Suprapubic skin (tissue), 4 donors: Measurements from ENCODE around the gene NBEA. TPM values are rescaled to one million over a fixed set of nuclear protein-coding genes. Genes with fewer than 3 reads are reported as not detected.

Experiments
- DNase-seq, 2 donors: peaks; one replicate each; pipeline ENCODE4 v3.0.0-alpha.2; 2019; ENCODE audit warnings: low spot score in 2 of 2
- H3K27ac ChIP-seq: fragments of 200-600 bp; sonication (generic); one replicate; pipeline ENCODE4 v1.5.1; 2019
- H3K27me3 ChIP-seq: fragments of 200-600 bp; sonication (generic); one replicate; pipeline ENCODE4 v1.5.1; 2019
- H3K36me3 ChIP-seq: fragments of 200-600 bp; sonication (generic); one replicate; pipeline ENCODE4 v1.5.1; 2019
- H3K4me1 ChIP-seq: fragments of 200-600 bp; sonication (generic); one replicate; pipeline ENCODE4 v1.5.1; 2019
- H3K4me3 ChIP-seq: fragments of 200-600 bp; sonication (generic); one replicate; pipeline ENCODE4 v1.5.1; 2019; ENCODE audit warnings: mild to moderate bottlenecking
- H3K9me3 ChIP-seq: fragments of 200-600 bp; sonication (generic); one replicate; pipeline ENCODE4 v1.5.1; 2019
- EP300 ChIP-seq: sonication (generic); formaldehyde crosslinking; IDR thresholded peaks from one replicate; pipeline ENCODE4 v1.6.1; 2017; ENCODE audit warnings: antibody characterized with exemption
- POLR2A ChIP-seq, 2 donors: fragments of 450-650 bp; IDR thresholded peaks; one replicate each; pipeline ENCODE4 v1.6.1; 2017; ENCODE audit warnings: antibody characterized with exemption in 2 of 2, mild to moderate bottlenecking in 2 of 2, moderate library complexity in 2 of 2
- POLR2AphosphoS5 ChIP-seq, 3 donors: sonication (generic); formaldehyde crosslinking; IDR thresholded peaks; one replicate each; pipeline ENCODE4 v1.6.1; 2017; ENCODE audit warnings: antibody characterized with exemption in 3 of 3
- WGBS: methylation state at CpG from one replicate; pipeline ENCODE4 v1.1.5; 2018; 5-methylcytosine and 5-hydroxymethylcytosine counted together
- total RNA-seq, 4 donors: library from RNA; depleted of rRNA; stranded (reverse); fragments of >200 nt; gene quantifications; one replicate each; pipeline ENCODE4 v1.1.0, GENCODE V29; 2016
- TF ChIP-seq, protein P1 (sequence below), 2 donors: fragments of 200-600 bp in 1 of 2; fragments of 450-650 bp in 1 of 2; sonication (generic) in 1 of 2; IDR thresholded peaks; one replicate each; pipeline ENCODE4 v1.5.1; 2016 to 2019; ENCODE audit warnings: antibody characterized with exemption in 2 of 2, mild to moderate bottlenecking in 1 of 2, moderate library complexity in 1 of 2

NBEA gene
- total RNA-seq, 4 donors from 2014 or later = 3.1 to 9.7 (median 4.1) TPM

DNA sequence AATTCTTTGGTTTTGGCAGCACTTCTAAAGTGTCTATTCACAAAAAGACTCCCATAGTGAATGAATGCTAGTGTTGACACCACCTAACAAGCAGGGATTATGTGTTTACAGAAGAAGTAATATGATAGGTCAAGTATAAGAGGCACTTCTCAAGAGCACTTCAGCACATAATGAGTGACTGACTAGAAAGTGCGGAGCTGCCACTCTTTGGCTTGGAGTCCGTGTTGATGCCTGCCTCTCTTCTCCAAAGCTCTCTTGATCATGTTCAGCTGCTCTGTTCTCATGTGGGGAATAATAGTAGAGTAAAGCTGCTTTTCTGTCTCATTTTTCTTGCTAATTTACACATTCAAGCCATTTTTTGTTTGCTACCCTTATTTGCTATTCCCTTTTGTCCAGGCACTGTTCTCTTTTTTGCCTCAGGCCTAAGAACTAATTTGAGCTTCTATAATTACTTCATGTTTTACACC, 557.2 kb downstream of the NBEA start:
- no peaks in the 10 kb centered on the region for H3K36me3 ChIP-seq
- no peak overlapping the region for H3K27ac ChIP-seq
- no peaks in the 10 kb centered on the region for H3K27me3 ChIP-seq
- H3K9me3 ChIP-seq = no peaks in the 10 kb centered on the region
- no peaks in the 10 kb centered on the region for H3K4me1 ChIP-seq
- no peak for DNase-seq
- H3K4me3 ChIP-seq = no peak overlapping the region
- WGBS = 58% methylated on average over 2 of the region's 2 CpGs
- TF ChIP-seq EP300 (no peak), POLR2AphosphoS5 (IDR thresholded peaks at IDR 0.05) (no peak), POLR2A (IDR thresholded peaks at IDR 0.05) (no peak)
- TF ChIP-seq, protein P1, sequence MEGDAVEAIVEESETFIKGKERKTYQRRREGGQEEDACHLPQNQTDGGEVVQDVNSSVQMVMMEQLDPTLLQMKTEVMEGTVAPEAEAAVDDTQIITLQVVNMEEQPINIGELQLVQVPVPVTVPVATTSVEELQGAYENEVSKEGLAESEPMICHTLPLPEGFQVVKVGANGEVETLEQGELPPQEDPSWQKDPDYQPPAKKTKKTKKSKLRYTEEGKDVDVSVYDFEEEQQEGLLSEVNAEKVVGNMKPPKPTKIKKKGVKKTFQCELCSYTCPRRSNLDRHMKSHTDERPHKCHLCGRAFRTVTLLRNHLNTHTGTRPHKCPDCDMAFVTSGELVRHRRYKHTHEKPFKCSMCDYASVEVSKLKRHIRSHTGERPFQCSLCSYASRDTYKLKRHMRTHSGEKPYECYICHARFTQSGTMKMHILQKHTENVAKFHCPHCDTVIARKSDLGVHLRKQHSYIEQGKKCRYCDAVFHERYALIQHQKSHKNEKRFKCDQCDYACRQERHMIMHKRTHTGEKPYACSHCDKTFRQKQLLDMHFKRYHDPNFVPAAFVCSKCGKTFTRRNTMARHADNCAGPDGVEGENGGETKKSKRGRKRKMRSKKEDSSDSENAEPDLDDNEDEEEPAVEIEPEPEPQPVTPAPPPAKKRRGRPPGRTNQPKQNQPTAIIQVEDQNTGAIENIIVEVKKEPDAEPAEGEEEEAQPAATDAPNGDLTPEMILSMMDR (IDR thresholded peaks at IDR 0.05) = no peak

DNA sequence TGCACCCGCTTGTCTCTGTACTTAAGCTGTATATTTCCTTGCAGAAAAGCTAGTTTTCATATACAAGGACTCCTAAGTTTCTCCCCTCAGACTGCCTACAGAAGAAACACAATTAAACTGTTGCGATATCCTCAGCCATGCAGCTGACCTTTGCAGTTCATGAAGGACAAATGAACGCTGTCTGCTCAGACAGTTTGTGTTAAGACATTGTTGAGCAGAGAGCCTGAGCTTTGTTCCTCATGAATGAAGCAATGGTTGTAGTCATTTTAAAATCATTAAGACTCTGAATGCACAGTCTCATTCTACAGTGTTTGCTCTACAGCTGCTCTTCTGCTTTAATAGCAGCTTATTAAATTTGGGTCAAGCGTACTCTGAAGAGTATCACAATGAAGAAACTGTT, 557.6 kb downstream of the NBEA start:
- TF ChIP-seq POLR2AphosphoS5 (IDR thresholded peaks at IDR 0.05) (no peak), POLR2A (IDR thresholded peaks at IDR 0.05) (no peak), EP300 (no peak)
- TF ChIP-seq, protein P1 (IDR thresholded peaks at IDR 0.05) = no peak
- 56% methylated on average over 4 of the region's 4 CpGs for WGBS
- H3K27me3 ChIP-seq = no peaks in the 10 kb centered on the region
- DNase-seq = no peak
- H3K36me3 ChIP-seq = no peaks in the 10 kb centered on the region
- no peak overlapping the region for H3K27ac ChIP-seq
- H3K4me3 ChIP-seq = no peak overlapping the region
- H3K4me1 ChIP-seq = no peaks in the 10 kb centered on the region
- no peaks in the 10 kb centered on the region for H3K9me3 ChIP-seq

DNA sequence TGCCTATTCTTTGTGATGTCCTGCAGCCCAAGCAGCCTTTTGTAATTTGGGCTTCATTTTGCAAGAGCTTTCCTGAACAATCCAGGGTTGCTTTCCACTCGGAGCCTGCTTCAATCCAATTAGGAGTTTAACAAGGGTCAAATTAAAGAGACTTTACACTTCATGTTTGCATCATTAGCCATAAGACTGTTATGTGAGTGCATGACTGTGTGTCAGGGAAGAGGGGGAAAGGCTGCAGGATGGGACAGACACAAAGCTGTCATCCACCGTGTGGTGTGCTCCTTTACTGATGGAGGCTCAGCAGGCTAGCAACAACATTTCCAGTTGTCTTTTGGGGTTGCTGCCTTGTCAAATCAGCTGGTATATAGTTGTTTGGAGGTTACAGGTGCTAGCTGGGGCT, 558.1 kb downstream of the NBEA start:
- Histone ChIP-seq H3K4me3 (no peak overlapping the region), H3K36me3 (no peaks in the 10 kb centered on the region), H3K27me3 (no peaks in the 10 kb centered on the region), H3K4me1 (no peaks in the 10 kb centered on the region), H3K27ac (no peak overlapping the region), H3K9me3 (no peaks in the 10 kb centered on the region)
- 63% methylated on average over 2 of the region's 2 CpGs for WGBS
- DNase-seq = no peak
- TF ChIP-seq POLR2AphosphoS5 (IDR thresholded peaks at IDR 0.05) = no peak
- TF ChIP-seq POLR2A (IDR thresholded peaks at IDR 0.05) = no peak
- TF ChIP-seq EP300 = no peak
- TF ChIP-seq, protein P1 (IDR thresholded peaks at IDR 0.05) = no peak

DNA sequence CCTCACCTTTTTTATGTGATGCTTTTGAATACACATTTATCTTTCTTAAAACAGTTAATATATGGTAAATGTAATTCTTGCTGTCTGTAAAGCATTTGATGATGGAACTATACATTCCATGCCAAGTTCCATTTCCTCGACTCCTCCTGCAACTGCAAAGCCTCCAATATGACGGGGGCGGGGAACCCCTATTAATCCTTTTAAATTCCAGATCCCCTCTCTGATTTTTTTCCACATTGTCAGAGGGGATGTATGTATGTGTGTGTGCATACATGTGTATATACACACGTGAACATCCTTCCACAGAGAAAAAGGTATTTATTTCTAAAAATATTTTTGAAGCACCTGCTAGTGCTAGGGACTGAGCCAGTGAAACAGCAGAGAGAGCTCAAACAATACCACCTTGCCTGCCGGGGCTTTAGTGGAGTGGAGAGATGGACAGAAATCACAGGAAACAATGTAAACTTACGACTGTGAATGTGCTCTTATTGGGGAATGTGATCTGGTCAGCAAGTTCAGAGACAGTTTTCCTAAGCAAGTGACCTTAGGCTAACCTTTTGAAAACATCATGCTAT, 559.7 kb downstream of the NBEA start:
- no peaks in the 10 kb centered on the region for H3K9me3 ChIP-seq
- DNase-seq = no peak
- no peak overlapping the region for H3K4me3 ChIP-seq

DNA sequence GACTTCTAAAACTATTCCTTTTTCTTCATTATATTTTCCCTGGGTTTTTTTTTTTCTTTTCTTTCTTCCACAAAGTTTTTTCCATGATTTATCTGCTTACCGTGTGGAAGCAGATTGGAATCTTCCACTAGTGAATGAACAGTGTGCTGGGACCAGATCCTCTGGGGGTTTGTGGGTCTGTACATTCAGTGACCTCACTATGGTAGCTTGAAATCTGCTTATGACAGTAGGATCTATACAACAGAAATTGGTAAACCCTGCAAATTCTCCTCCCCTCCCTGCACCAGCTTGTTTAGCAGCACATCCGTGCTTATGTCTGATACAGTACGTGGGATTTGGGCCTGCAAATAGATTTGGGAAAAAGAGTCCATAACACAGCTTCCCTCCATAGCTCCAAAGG, 560.4 kb downstream of the NBEA start:
- TF ChIP-seq, protein P1 (IDR thresholded peaks at IDR 0.05) = no peak
- no peak for TF ChIP-seq POLR2A (IDR thresholded peaks at IDR 0.05)
- TF ChIP-seq EP300 = no peak
- no peak for TF ChIP-seq POLR2AphosphoS5 (IDR thresholded peaks at IDR 0.05)
- no peaks in the 10 kb centered on the region for H3K27me3 ChIP-seq
- no peak for DNase-seq
- H3K4me1 ChIP-seq = no peaks in the 10 kb centered on the region
- H3K27ac ChIP-seq = no peak overlapping the region
- WGBS = 71% methylated on average over 3 of the region's 3 CpGs
- no peaks in the 10 kb centered on the region for H3K36me3 ChIP-seq
- H3K9me3 ChIP-seq = no peaks in the 10 kb centered on the region
- no peak overlapping the region for H3K4me3 ChIP-seq

More for the DNA sequence above, 559.7 kb downstream of the NBEA start:
- 59% methylated on average over 6 of the region's 6 CpGs for WGBS
- no peaks in the 10 kb centered on the region for H3K36me3 ChIP-seq
- H3K27me3 ChIP-seq = no peaks in the 10 kb centered on the region
- H3K4me1 ChIP-seq = no peaks in the 10 kb centered on the region
- TF ChIP-seq POLR2AphosphoS5 (IDR thresholded peaks at IDR 0.05) = no peak
- TF ChIP-seq, protein P1 (IDR thresholded peaks at IDR 0.05) = no peak
- no peak for TF ChIP-seq POLR2A (IDR thresholded peaks at IDR 0.05)
- TF ChIP-seq EP300 = no peak
- H3K27ac ChIP-seq = no peak overlapping the region
